Chondrocyte (in vitro differentiated cells): ENCODE data around the gene ERC1. TPM values are rescaled to one million over a fixed set of nuclear protein-coding genes. Genes with fewer than 3 reads are reported as not detected.

Experiments used
- DNase-seq: peaks from one replicate; pipeline ENCODE4 v3.0.0; 2021; ENCODE audit warnings: mixed read lengths, low spot score
- H3K27ac Mint-ChIP-seq: one replicate; pipeline ENCODE4 v1.8.0; 2021; ENCODE audit warnings: mild to moderate bottlenecking, moderate library complexity, mixed read lengths; ENCODE audit not compliant: unreplicated experiment
- H3K27me3 Mint-ChIP-seq: 2 replicates; pipeline ENCODE4 v1.8.0; 2021; ENCODE audit warnings: low read depth, mixed read lengths
- H3K36me3 Mint-ChIP-seq: 2 replicates; pipeline ENCODE4 v1.8.0; 2021; ENCODE audit warnings: low read depth, mixed read lengths
- H3K4me1 Mint-ChIP-seq: 2 replicates; pipeline ENCODE4 v1.8.0; 2021; ENCODE audit warnings: low read depth, mild to moderate bottlenecking, mixed read lengths
- H3K4me3 Mint-ChIP-seq: one replicate; pipeline ENCODE4 v1.8.0; 2021; ENCODE audit warnings: mild to moderate bottlenecking, moderate library complexity, mixed read lengths; ENCODE audit not compliant: unreplicated experiment
- H3K9me3 Mint-ChIP-seq: 2 replicates; pipeline ENCODE4 v1.8.0; 2021; ENCODE audit warnings: low read depth, mixed read lengths
- total RNA-seq: library from RNA; stranded (reverse); gene quantifications from 3 replicates; pipeline ENCODE4 v1.2.1, GENCODE V29; 2021
- TF ChIP-seq, protein P1 (sequence below): fragments of 200-600 bp; sonication (generic); IDR thresholded peaks from 2 replicates; pipeline ENCODE4 v1.5.0; 2021; ENCODE audit warnings: antibody characterized with exemption, mild to moderate bottlenecking, moderate library complexity

The ERC1 gene
- total RNA-seq, 1 donor from 2014 or later = 79.3 TPM

DNA sequence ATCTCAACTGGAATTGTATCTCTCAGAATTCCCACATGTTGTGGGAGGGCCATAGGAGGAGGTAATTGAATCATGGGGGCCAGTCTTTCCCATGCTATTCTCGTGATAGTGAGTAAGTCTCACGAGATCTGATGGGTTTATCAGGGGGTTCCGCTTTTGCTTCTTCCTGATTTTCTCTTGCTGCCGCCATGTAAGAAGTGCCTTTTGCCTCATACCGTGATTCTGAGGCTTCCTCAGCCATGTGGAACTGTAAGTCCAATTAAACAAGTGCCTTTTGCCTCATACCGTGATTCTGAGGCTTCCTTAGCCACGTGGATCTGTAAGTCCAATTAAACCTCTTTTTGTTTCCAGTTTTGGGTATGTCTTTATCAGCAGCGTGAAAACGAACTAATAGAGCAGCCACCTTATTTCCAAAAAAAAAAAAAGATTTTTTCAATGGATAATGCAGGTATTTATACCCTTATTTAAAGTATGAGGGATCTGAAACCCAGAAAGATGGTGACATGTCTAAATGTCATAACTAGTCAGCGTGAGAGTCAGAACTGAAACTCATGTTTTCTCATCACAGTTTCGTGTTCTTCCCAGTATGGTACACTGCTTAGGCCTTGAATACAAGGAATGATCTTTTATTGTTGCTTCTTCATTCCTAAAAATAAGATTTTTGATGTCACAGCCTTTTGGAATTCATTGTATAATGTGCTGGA lies 89.6 kb downstream of the ERC1 start:
- DNase-seq = no peak
- peaks cover 2% of the 10 kb centered on the region for H3K36me3 Mint-ChIP-seq
- no peaks in the 10 kb centered on the region for H3K27me3 Mint-ChIP-seq
- no peaks in the 10 kb centered on the region for H3K9me3 Mint-ChIP-seq
- TF ChIP-seq, protein P1, sequence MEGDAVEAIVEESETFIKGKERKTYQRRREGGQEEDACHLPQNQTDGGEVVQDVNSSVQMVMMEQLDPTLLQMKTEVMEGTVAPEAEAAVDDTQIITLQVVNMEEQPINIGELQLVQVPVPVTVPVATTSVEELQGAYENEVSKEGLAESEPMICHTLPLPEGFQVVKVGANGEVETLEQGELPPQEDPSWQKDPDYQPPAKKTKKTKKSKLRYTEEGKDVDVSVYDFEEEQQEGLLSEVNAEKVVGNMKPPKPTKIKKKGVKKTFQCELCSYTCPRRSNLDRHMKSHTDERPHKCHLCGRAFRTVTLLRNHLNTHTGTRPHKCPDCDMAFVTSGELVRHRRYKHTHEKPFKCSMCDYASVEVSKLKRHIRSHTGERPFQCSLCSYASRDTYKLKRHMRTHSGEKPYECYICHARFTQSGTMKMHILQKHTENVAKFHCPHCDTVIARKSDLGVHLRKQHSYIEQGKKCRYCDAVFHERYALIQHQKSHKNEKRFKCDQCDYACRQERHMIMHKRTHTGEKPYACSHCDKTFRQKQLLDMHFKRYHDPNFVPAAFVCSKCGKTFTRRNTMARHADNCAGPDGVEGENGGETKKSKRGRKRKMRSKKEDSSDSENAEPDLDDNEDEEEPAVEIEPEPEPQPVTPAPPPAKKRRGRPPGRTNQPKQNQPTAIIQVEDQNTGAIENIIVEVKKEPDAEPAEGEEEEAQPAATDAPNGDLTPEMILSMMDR = no peak
- H3K4me3 Mint-ChIP-seq = no peak overlapping the region
- no peak overlapping the region for H3K27ac Mint-ChIP-seq
- H3K4me1 Mint-ChIP-seq = peaks cover 31% of the 10 kb centered on the region

DNA sequence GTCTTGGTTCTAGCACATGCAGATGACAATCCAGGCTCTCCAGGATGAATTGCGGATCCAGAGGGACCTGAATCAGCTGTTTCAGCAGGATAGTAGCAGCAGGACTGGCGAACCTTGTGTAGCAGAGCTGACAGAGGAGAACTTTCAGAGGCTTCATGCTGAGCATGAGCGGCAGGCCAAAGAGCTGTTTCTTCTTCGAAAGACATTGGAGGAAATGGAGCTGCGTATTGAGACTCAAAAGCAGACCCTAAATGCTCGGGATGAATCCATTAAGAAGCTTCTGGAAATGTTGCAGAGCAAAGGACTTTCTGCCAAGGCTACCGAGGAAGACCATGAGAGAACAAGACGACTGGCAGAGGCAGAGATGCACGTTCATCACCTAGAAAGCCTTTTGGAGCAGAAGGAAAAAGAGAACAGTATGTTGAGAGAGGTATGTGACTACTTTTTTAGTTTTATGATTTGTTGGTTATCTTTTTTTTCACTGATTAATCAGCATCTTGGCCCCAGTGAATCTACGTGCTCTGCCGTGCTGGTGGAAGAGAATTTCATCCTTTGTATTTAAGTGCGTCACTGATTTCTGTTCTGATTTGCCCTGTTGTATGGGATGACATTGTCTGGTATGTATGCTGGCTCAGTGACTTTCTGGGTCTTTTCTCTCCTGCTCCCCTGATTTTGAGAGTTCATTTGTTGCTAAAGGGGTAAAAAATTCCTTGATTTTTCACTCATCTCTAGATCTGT lies 92.3 kb downstream of the ERC1 start:
- TF ChIP-seq, protein P1 = no peak
- DNase-seq = no peak
- peak overlapping the region; percentile 43 for H3K4me3 Mint-ChIP-seq
- H3K4me1 Mint-ChIP-seq = peaks cover 17% of the 10 kb centered on the region
- H3K9me3 Mint-ChIP-seq = no peaks in the 10 kb centered on the region
- H3K27ac Mint-ChIP-seq = peak overlapping the region; percentile 87
- H3K36me3 Mint-ChIP-seq = peaks cover 2% of the 10 kb centered on the region
- H3K27me3 Mint-ChIP-seq = no peaks in the 10 kb centered on the region

DNA sequence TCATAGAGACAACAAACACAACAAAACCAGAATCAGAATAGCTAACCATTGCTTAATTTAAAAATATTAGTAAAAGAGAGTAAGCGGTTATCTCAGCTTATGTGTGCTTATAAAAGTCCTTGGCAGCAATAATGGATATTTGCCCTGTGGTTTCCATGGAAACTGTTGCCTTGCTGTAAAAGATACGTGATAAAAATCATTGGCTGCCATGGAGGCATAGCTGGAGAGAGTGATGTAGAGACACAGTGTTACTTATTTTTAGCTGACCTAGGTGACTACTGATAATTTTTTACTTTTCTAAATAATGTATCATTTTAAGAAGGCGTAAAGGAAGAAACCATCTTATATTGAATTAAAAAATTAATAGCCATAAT lies 92.9 kb downstream of the ERC1 start:
- no peak for DNase-seq
- TF ChIP-seq, protein P1 = no peak
- H3K27me3 Mint-ChIP-seq = no peaks in the 10 kb centered on the region
- peaks cover 17% of the 10 kb centered on the region for H3K4me1 Mint-ChIP-seq
- no peaks in the 10 kb centered on the region for H3K9me3 Mint-ChIP-seq
- peak overlapping the region; percentile 87 for H3K27ac Mint-ChIP-seq
- peaks cover 2% of the 10 kb centered on the region for H3K36me3 Mint-ChIP-seq
- H3K4me3 Mint-ChIP-seq = no peak overlapping the region

DNA sequence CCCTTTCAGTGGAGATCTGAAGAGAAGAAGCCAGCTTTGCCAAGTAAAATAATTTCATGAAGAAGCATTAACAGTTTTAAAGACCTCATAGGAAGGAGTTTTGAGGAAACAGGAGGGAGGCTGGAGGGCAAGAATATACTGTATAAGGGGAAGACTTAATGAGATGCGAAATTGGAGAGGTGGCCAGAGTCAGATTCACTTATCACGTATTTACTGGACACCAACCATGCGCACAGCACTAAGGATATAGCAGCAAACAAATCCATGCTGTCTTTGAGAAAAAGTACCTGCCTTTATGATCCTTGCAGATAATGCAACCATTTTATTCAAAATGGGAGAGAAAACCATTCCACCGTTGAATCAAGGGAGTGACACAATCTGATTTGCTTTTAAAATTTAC lies 100.3 kb downstream of the ERC1 start:
- H3K27ac Mint-ChIP-seq = peak overlapping the region; percentile 71
- no peaks in the 10 kb centered on the region for H3K27me3 Mint-ChIP-seq
- TF ChIP-seq, protein P1 = no peak
- H3K9me3 Mint-ChIP-seq = no peaks in the 10 kb centered on the region
- H3K4me3 Mint-ChIP-seq = no peak overlapping the region
- H3K4me1 Mint-ChIP-seq = peaks cover 16% of the 10 kb centered on the region
- H3K36me3 Mint-ChIP-seq = no peaks in the 10 kb centered on the region
- DNase-seq = no peak

DNA sequence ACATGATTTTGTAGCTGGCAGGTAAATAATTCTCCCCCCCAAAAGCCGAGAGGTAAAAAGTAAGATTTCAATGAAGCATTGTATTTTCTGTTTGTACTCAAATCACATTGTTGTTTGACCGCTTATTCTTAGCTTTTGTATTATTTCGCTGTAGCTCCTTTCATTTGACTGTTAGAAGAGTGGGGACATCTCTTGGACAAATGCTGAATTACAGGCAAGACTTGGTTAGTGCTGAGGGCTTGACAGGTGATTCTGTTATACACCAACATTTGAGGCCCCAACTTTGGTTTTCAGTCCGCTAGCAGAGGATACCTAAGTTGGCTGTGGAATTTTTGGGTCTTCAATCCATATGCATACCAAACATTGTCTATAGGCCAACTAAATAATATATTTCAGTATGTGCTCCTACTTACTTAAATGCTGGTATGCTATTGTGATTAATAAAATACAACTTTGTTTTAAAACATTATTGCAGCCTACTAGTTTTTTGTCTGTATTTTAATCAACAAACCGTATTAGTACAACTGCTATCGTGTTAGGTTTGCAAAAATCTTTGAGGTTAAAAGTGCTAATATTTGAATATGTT lies 102.2 kb downstream of the ERC1 start:
- DNase-seq = no peak
- Mint-ChIP-seq H3K27me3 (no peaks in the 10 kb centered on the region), H3K4me1 (peaks cover 16% of the 10 kb centered on the region), H3K9me3 (no peaks in the 10 kb centered on the region), H3K4me3 (no peak overlapping the region), H3K36me3 (no peaks in the 10 kb centered on the region), H3K27ac (no peak overlapping the region)
- TF ChIP-seq, protein P1 = peak; percentile 88
